Measurements from ENCODE around the gene ARID2. TPM values are rescaled to one million over a fixed set of nuclear protein-coding genes. Genes with fewer than 3 reads are reported as not detected.

The ARID2 gene
- total RNA-seq, 1 experiment from 2014 or later, result 72.2 TPM

DNA sequence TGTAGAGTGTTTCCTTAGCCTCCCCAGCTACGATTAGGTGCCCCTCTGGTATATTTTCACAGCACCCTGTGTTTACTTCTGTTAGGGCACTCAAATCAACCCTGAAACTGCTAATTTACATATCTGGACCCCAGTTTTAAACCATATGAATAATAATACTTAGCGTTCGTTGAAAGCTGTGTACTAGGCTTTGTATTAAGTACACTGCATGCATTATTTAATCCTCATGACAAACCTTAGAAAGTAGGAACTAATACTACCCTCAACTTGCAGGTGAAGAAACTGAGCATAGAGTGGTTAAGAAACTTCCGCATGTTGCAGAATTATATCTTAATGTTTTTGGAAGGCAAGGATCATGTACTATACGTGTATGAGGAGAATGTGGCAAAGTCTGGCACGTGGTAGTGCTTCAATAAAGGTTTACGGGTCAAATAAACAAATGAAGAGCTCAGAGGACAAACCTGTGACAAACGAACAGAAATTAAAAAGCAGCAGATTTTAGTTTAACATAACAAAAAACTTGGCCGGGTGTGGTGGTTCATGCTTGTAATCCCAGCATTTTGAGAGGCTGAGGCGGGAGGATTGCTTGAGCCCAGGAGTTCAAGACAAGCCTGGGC, 22.2 kb upstream of the ARID2 start:
- H3K9me3 ChIP-seq (ENCODE audit: low read depth, low read length, poor library complexity, severe bottlenecking), result no peaks in the 10 kb centered on the region
- ChIA-PET CTCF (no interaction called here), POLR2A (ENCODE audit: low non-redundant PET) (no interaction called here)
- no peaks in the 10 kb centered on the region for H3K36me3 ChIP-seq (ENCODE audit: insufficient read depth, low read length, poor library complexity, severe bottlenecking)
- no TSS peak for BruUV-seq (replicated peaks)
- intact Hi-C loops (cut with micrococcal nuclease; ENCODE audit: unreplicated experiment), result no loop called here
- no peak overlapping the region for H3K4me3 ChIP-seq (ENCODE audit: low read depth, low read length, poor library complexity, severe bottlenecking)
- DNase-seq (ENCODE audit: low spot score), result no peak
- H3K27me3 ChIP-seq (replicated peaks; ENCODE audit: insufficient read depth, low read depth, low read length, poor library complexity), result no peaks in the 10 kb centered on the region
- TF ChIP-seq, protein P1, sequence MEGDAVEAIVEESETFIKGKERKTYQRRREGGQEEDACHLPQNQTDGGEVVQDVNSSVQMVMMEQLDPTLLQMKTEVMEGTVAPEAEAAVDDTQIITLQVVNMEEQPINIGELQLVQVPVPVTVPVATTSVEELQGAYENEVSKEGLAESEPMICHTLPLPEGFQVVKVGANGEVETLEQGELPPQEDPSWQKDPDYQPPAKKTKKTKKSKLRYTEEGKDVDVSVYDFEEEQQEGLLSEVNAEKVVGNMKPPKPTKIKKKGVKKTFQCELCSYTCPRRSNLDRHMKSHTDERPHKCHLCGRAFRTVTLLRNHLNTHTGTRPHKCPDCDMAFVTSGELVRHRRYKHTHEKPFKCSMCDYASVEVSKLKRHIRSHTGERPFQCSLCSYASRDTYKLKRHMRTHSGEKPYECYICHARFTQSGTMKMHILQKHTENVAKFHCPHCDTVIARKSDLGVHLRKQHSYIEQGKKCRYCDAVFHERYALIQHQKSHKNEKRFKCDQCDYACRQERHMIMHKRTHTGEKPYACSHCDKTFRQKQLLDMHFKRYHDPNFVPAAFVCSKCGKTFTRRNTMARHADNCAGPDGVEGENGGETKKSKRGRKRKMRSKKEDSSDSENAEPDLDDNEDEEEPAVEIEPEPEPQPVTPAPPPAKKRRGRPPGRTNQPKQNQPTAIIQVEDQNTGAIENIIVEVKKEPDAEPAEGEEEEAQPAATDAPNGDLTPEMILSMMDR (conservative IDR thresholded peaks at IDR 0.05; ENCODE audit: low read depth, low read length), result no peak
- TF ChIP-seq EZH2 (IDR thresholded peaks at IDR 0.05; ENCODE audit: borderline replicate concordance, low read depth, low read length, poor library complexity, severe bottlenecking), result no peak
- H3K4me1 ChIP-seq (ENCODE audit: insufficient read depth, low read length, poor library complexity, severe bottlenecking), result no peaks in the 10 kb centered on the region
- H3K27ac ChIP-seq (ENCODE audit: low read depth, low read length, poor library complexity, severe bottlenecking), result no peak overlapping the region

DNA sequence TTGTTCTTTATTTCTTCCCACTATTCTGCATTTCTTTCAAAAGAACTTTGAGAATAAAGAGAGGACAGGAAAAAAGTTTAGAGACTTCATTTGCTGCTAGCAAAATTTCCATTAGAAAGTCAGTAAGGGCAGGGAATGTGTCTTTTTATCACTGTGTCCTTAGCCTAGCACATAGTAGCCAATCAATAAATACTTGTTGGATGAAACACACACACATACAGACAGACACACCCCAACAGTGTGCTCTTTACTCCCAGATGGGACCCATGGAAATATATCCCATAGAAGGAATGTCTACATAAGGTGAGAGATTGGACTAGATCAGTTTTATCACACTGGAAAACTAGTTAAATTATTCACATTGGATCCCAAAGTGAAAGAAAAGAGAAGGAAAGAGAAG, 21.1 kb upstream of the ARID2 start:
- CTCF ChIA-PET, result no interaction called here
- peaks cover 3% of the 10 kb centered on the region for H3K4me1 ChIP-seq (ENCODE audit: insufficient read depth, low read length, poor library complexity, severe bottlenecking)
- no TSS peak for BruUV-seq (replicated peaks)
- no peak overlapping the region for H3K27ac ChIP-seq (ENCODE audit: low read depth, low read length, poor library complexity, severe bottlenecking)
- no peaks in the 10 kb centered on the region for H3K27me3 ChIP-seq (replicated peaks; ENCODE audit: insufficient read depth, low read depth, low read length, poor library complexity)
- no peaks in the 10 kb centered on the region for H3K9me3 ChIP-seq (ENCODE audit: low read depth, low read length, poor library complexity, severe bottlenecking)
- TF ChIP-seq, protein P1 (conservative IDR thresholded peaks at IDR 0.05; ENCODE audit: low read depth, low read length), result no peak
- intact Hi-C loops (cut with micrococcal nuclease; ENCODE audit: unreplicated experiment), result no loop called here
- no peak overlapping the region for H3K4me3 ChIP-seq (ENCODE audit: low read depth, low read length, poor library complexity, severe bottlenecking)
- POLR2A ChIA-PET (ENCODE audit: low non-redundant PET), result no interaction called here
- no peaks in the 10 kb centered on the region for H3K36me3 ChIP-seq (ENCODE audit: insufficient read depth, low read length, poor library complexity, severe bottlenecking)
- no peak for DNase-seq (ENCODE audit: low spot score)

DNA sequence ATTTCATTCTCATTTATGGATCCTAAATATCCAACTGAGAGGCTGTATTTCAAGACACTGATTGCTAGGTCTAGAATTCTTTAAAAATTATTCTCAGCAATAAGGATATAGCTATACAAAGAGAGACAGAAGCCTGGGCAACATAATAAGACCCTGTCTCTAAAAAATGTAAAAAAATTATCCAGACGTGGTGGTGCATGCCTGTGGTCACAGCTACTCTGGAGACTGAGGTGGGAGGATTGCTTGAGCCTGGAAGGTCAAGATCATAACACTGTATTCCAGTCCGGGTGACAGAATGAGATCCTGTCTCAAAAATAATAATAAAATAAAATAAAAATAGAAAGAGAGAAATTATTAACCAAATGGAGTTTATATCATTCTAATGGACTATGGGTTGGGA, 20.6 kb upstream of the ARID2 start:
- no peak overlapping the region for H3K27ac ChIP-seq (ENCODE audit: low read depth, low read length, poor library complexity, severe bottlenecking)
- H3K4me3 ChIP-seq (ENCODE audit: low read depth, low read length, poor library complexity, severe bottlenecking), result no peak overlapping the region
- no TSS peak for BruUV-seq (replicated peaks)
- H3K36me3 ChIP-seq (ENCODE audit: insufficient read depth, low read length, poor library complexity, severe bottlenecking), result no peaks in the 10 kb centered on the region
- TF ChIP-seq, protein P1 (conservative IDR thresholded peaks at IDR 0.05; ENCODE audit: low read depth, low read length), result no peak
- TF ChIP-seq EZH2 (IDR thresholded peaks at IDR 0.05; ENCODE audit: borderline replicate concordance, low read depth, low read length, poor library complexity, severe bottlenecking), result no peak
- H3K27me3 ChIP-seq (replicated peaks; ENCODE audit: insufficient read depth, low read depth, low read length, poor library complexity), result no peaks in the 10 kb centered on the region
- peaks cover 5% of the 10 kb centered on the region for H3K4me1 ChIP-seq (ENCODE audit: insufficient read depth, low read length, poor library complexity, severe bottlenecking)
- no peaks in the 10 kb centered on the region for H3K9me3 ChIP-seq (ENCODE audit: low read depth, low read length, poor library complexity, severe bottlenecking)
- ChIA-PET POLR2A (ENCODE audit: low non-redundant PET) (no interaction called here), CTCF (no interaction called here)
- intact Hi-C loops (cut with micrococcal nuclease; ENCODE audit: unreplicated experiment), result no loop called here
- no peak for DNase-seq (ENCODE audit: low spot score)
